MM.1S (cell line): ENCODE measurements around the gene DOK3.

Source experiments
- CTCF ChIP-seq: fragments of 300-600 bp; sonication (generic); IDR thresholded peaks from 2 replicates; pipeline ENCODE4 v1.5.1; 2016; ENCODE audit warnings: antibody characterized with exemption, low read length, mixed read lengths
- EZH2 ChIP-seq: fragments of 300-600 bp; sonication (generic); optimal IDR thresholded peaks from 2 replicates; pipeline ENCODE3; 2017; ENCODE audit warnings: low read depth, mild to moderate bottlenecking, antibody characterized with exemption, low read length, mixed read lengths

DNA sequence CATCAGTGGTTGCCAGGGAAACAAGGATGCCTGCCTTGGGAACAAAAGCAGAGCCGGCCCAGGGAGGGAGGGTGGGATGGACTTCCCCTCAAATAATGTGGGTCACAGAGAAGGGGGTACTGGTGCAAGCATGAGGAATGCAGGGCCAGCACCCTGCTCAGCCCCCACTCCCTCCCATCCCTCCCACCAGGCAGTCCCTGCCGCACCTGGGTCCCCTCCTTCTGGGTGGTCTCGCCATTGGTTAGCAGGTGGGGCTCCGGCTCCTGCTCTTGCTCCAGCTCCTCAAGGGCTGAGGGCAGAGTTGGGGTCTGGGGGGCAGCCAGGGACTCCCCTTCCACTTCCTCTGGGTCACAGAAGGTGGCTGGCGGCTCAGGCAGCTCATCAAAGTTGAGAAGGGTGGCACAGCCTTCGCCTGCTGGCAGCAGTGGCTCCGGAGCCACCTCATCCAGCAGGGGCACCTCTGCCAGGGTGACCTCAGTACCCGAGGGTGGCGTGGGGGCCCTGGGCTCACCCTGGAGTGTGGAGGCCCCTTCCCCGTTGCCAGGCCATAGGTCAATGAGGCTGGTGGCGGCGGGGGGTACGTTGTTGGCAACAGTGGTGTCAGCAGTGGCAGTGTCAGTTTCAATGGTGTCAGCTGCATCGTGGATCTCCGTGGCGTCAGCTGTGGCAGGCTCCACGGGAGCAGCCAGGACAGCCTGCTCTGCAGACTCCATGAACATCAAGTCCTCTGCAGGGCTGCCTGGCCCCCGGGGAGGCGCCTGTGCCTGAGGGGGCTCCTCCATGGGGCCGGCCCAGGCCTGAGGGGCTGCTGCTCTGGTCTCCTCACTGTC, 51.6 kb downstream of the DOK3 start:
- TF ChIP-seq CTCF = no peak
- no peak for TF ChIP-seq EZH2
